H1 (cell line): Measurements from ENCODE around the gene SLC44A1. TPM values are rescaled to one million over a fixed set of nuclear protein-coding genes. Genes with fewer than 3 reads are reported as not detected.

Source experiments
- CTCF ChIA-PET: fragments of 300-600 bp; sonication (Branson Sonifier 250); formaldehyde crosslinking; loops from one replicate; lab custom pipeline; 2021; ENCODE audit not compliant: partially characterized antibody; lab: Charles Lee
- POLR2A ChIA-PET: fragments of 300-600 bp; sonication (Branson Sonifier 250); formaldehyde crosslinking; loops from one replicate; lab custom pipeline; 2021; ENCODE audit warnings: inconsistent platforms; ENCODE audit not compliant: partially characterized antibody; lab: Charles Lee
- DNase-seq, 2 experiments: peaks; one replicate each; pipeline versions ENCODE4 v3.0.0 to v3.0.0-alpha.2; 2010 to 2022; ENCODE audit warnings: low spot score in 2 of 2, low read depth in 1 of 2, mixed read lengths in 1 of 2
- FAIRE-seq: peaks from 2 replicates; lab custom pipeline; 2011; peaks lifted over from hg19 to GRCh38; lab: Jason Lieb, UNC
- H2AFZ ChIP-seq: 2 replicates; pipeline ENCODE4 v1.8.1; 2012; ENCODE audit warnings: low read length, inconsistent platforms
- H2AK5ac ChIP-seq: 2 replicates; pipeline ENCODE4 v1.6.1; 2013; ENCODE audit warnings: low read depth, low read length
- H2BK120ac ChIP-seq: replicated peaks from 2 replicates; pipeline ENCODE3; 2013; ENCODE audit warnings: low read depth, low read length, inconsistent platforms
- H2BK12ac ChIP-seq: 2 replicates; pipeline ENCODE4 v1.6.1; 2013; ENCODE audit warnings: low read depth, low read length
- H2BK15ac ChIP-seq: 2 replicates; pipeline ENCODE4 v1.6.1; 2013; ENCODE audit warnings: low read length
- H2BK20ac ChIP-seq: 2 replicates; pipeline ENCODE4 v1.6.1; 2013; ENCODE audit warnings: low read length
- H2BK5ac ChIP-seq: 2 replicates; pipeline ENCODE4 v1.6.1; 2013; ENCODE audit warnings: low read depth, low read length
- H3K14ac ChIP-seq: 2 replicates; pipeline ENCODE4 v1.6.1; 2013; ENCODE audit warnings: inconsistent platforms; ENCODE audit not compliant: insufficient read length
- H3K18ac ChIP-seq: 2 replicates; pipeline ENCODE4 v1.6.1; 2013; ENCODE audit warnings: low read length; ENCODE audit errors: extremely low read depth
- H3K23ac ChIP-seq: 2 replicates; pipeline ENCODE4 v1.6.1; 2013; ENCODE audit warnings: inconsistent platforms; ENCODE audit not compliant: insufficient read length
- H3K23me2 ChIP-seq: 2 replicates; pipeline ENCODE4 v1.6.1; 2013; ENCODE audit warnings: low read depth, low read length
- H3K27ac ChIP-seq: 2 replicates; pipeline ENCODE4 v1.6.1; 2011; ENCODE audit warnings: low read depth, low read length, inconsistent platforms
- H3K27me3 ChIP-seq, 4 experiments: replicated peaks in 1 of 4; 1 replicate in 1 of 4; 2 replicates in 3 of 4; pipeline versions ENCODE4 v1.6.1 to v1.8.1; 2011 to 2013; ENCODE audit warnings: low read length in 3 of 4, mild to moderate bottlenecking in 3 of 4, inconsistent platforms in 2 of 4, mixed read lengths in 2 of 4, moderate library complexity in 1 of 4; ENCODE audit not compliant: control insufficient read depth in 3 of 4, insufficient read depth in 3 of 4; ENCODE audit errors: extremely low read depth in 1 of 4
- H3K36me3 ChIP-seq, 4 experiments: 2 replicates each; pipeline versions ENCODE4 v1.6.1 to v1.8.1; 2011 to 2013; ENCODE audit warnings: mild to moderate bottlenecking in 4 of 4, low read length in 3 of 4, moderate library complexity in 2 of 4, control low read depth in 1 of 4, inconsistent platforms in 1 of 4; ENCODE audit not compliant: insufficient read depth in 4 of 4, control insufficient read depth in 2 of 4
- H3K4ac ChIP-seq: replicated peaks from 2 replicates; pipeline ENCODE3; 2013; ENCODE audit warnings: low read length, low read depth, mixed read lengths, inconsistent platforms; ENCODE audit not compliant: insufficient read length
- H3K4me1 ChIP-seq, 4 experiments: replicated peaks in 1 of 4; 1 replicate in 1 of 4; 2 replicates in 3 of 4; pipeline versions ENCODE4 v1.6.1 to v1.8.1; 2011 to 2013; ENCODE audit warnings: low read length in 3 of 4, inconsistent platforms in 2 of 4, mixed read lengths in 1 of 4; ENCODE audit not compliant: insufficient read depth in 4 of 4, control insufficient read depth in 3 of 4
- H3K4me2 ChIP-seq, 2 experiments: 2 replicates each; pipeline versions ENCODE4 v1.6.1 to v1.8.1; 2011 to 2013; ENCODE audit warnings: low read depth in 2 of 2, low read length in 2 of 2, control low read depth in 1 of 2, inconsistent platforms in 1 of 2, mild to moderate bottlenecking in 1 of 2; ENCODE audit not compliant: insufficient read depth in 1 of 2
- H3K4me3 ChIP-seq, 4 experiments: fragments of 200-600, 300-600 bp in 1 of 4; sonication (generic), shearing (Covaris generic), sonication (Bioruptor Twin) in 1 of 4; 2 replicates each; pipeline versions ENCODE4 v1.5.1 to v1.8.1; 2011 to 2016; ENCODE audit warnings: low read length in 4 of 4, low read depth in 3 of 4, control low read depth in 2 of 4, inconsistent platforms in 2 of 4, mild to moderate bottlenecking in 2 of 4, mixed read lengths in 1 of 4, moderate library complexity in 1 of 4; ENCODE audit not compliant: insufficient read depth in 2 of 4; ENCODE audit errors: extremely low read depth in 1 of 4
- H3K56ac ChIP-seq: replicated peaks from 2 replicates; pipeline ENCODE3; 2013; ENCODE audit warnings: low read depth, mild to moderate bottlenecking, mixed read lengths, low read length, inconsistent platforms; ENCODE audit not compliant: insufficient read length
- H3K79me1 ChIP-seq: 2 replicates; pipeline ENCODE4 v1.6.1; 2013; ENCODE audit warnings: low read depth, low read length, control low read depth
- H3K79me2 ChIP-seq, 2 experiments: 2 replicates each; pipeline versions ENCODE4 v1.6.1 to v1.8.1; 2012 to 2013; ENCODE audit warnings: low read length in 2 of 2, mild to moderate bottlenecking in 2 of 2, inconsistent platforms in 1 of 2; ENCODE audit not compliant: insufficient read depth in 2 of 2, control insufficient read depth in 1 of 2
- H3K9ac ChIP-seq, 4 experiments: replicated peaks in 1 of 4; 1 replicate in 1 of 4; 2 replicates in 3 of 4; pipeline versions ENCODE4 v1.6.1 to v1.8.1; 2011 to 2013; ENCODE audit warnings: low read depth in 3 of 4, low read length in 3 of 4, control low read depth in 2 of 4, mild to moderate bottlenecking in 2 of 4, moderate library complexity in 2 of 4, inconsistent platforms in 1 of 4; ENCODE audit errors: extremely low read depth in 1 of 4
- H3K9me3 ChIP-seq, 2 experiments: 2 replicates each; pipeline versions ENCODE4 v1.6.1 to v1.8.1; 2012 to 2013; ENCODE audit warnings: mild to moderate bottlenecking in 2 of 2, moderate library complexity in 2 of 2, control low read depth in 1 of 2, inconsistent platforms in 1 of 2, low read depth in 1 of 2, low read length in 1 of 2, mixed read lengths in 1 of 2; ENCODE audit not compliant: insufficient read depth in 2 of 2
- H4K20me1 ChIP-seq, 2 experiments: replicated peaks in 1 of 2; 2 replicates each; pipeline versions ENCODE3 to v1.8.1; 2011 to 2013; ENCODE audit warnings: inconsistent platforms in 2 of 2, low read length in 2 of 2, mild to moderate bottlenecking in 1 of 2; ENCODE audit not compliant: insufficient read depth in 2 of 2, control insufficient read depth in 1 of 2
- H4K5ac ChIP-seq: 2 replicates; pipeline ENCODE4 v1.6.1; 2013; ENCODE audit warnings: low read length, low read depth, mixed read lengths, inconsistent platforms; ENCODE audit not compliant: insufficient read length
- H4K8ac ChIP-seq: 2 replicates; pipeline ENCODE4 v1.8.0; 2013; ENCODE audit warnings: mild to moderate bottlenecking, moderate library complexity, low read length, inconsistent platforms; ENCODE audit not compliant: insufficient read depth; ENCODE audit errors: extremely low read depth
- H4K91ac ChIP-seq: replicated peaks from 2 replicates; pipeline ENCODE3; 2013; ENCODE audit warnings: low read length, mixed read lengths, inconsistent platforms; ENCODE audit not compliant: insufficient read length
- BCL11A ChIP-seq, 2 experiments: IDR thresholded peaks; one replicate each; pipeline ENCODE4 v1.6.1; 2011; ENCODE audit warnings: low read depth in 2 of 2, low read length in 2 of 2, mild to moderate bottlenecking in 2 of 2
- CTBP2 ChIP-seq: IDR thresholded peaks from 2 replicates; pipeline ENCODE4 v1.7.0; 2011; ENCODE audit warnings: borderline replicate concordance, mild to moderate bottlenecking, moderate library complexity, mixed read lengths, low read length; ENCODE audit not compliant: insufficient read depth, insufficient read length
- EGR1 ChIP-seq: IDR thresholded peaks from 2 replicates; pipeline ENCODE4 v1.6.1; 2011; ENCODE audit warnings: low read depth, low read length, borderline replicate concordance
- GTF2F1 ChIP-seq: IDR thresholded peaks from 2 replicates; pipeline ENCODE4 v1.6.1; 2012; ENCODE audit warnings: low read depth, low read length, improper control_type of control experiment, borderline replicate concordance
- SP4 ChIP-seq: IDR thresholded peaks from 2 replicates; pipeline ENCODE4 v1.6.1; 2012; ENCODE audit warnings: low read length, inconsistent platforms
- TAF7 ChIP-seq: optimal IDR thresholded peaks from 2 replicates; pipeline ENCODE3; 2011; ENCODE audit warnings: low read depth, mild to moderate bottlenecking, inconsistent platforms, low read length, moderate library complexity, borderline replicate concordance
- TEAD4 ChIP-seq: IDR thresholded peaks from 2 replicates; pipeline ENCODE4 v1.6.1; 2012; ENCODE audit warnings: low read depth, low read length, inconsistent platforms, mixed read lengths
- YY1 ChIP-seq: IDR thresholded peaks from 2 replicates; pipeline ENCODE4 v1.6.1; 2011; ENCODE audit warnings: low read depth, mild to moderate bottlenecking, low read length
- WGBS, 2 experiments: shearing (Covaris generic) in 1 of 2; methylation state at CpG; one replicate each; pipeline versions ENCODE4 v1.1.6 to v1.1.7; 2013 to 2015; ENCODE audit warnings: low lambda C conversion rate in 2 of 2, mixed read lengths in 2 of 2, inconsistent platforms in 1 of 2, low coverage in 1 of 2, missing lambda C conversion rate in 1 of 2; ENCODE audit not compliant: insufficient replicate concordance in 2 of 2, insufficient coverage in 1 of 2, insufficient read length in 1 of 2; ENCODE audit errors: extremely low coverage in 1 of 2, missing lambda C conversion rate in 1 of 2; 5-methylcytosine and 5-hydroxymethylcytosine counted together
- polyA plus RNA-seq, 7 experiments: library from polyadenylated mRNA; depleted of rRNA in 3 of 7; stranded (reverse) in 5 of 7; unstranded in 2 of 7; fragments of >200 nt in 5 of 7; fragments of 200-250 nt in 2 of 7; gene quantifications; 1 replicate in 5 of 7; 2 replicates in 1 of 7; 4 replicates in 1 of 7; pipeline versions ENCODE4 v1.2.1 to v1.2.3, GENCODE V29; 2011 to 2013; ENCODE audit warnings: missing spikeins in 2 of 7, mixed read lengths in 2 of 7
- total RNA-seq: library from RNA; stranded (reverse); fragmentation: NEBNext Ultra II Directional; extraction: Animal tissue kit (Norgen Biotek cat#: 25700); gene quantifications from 2 replicates; pipeline ENCODE4 v1.2.1, GENCODE V29; 2021

The SLC44A1 gene
- total and polyA plus RNA-seq, 2 of the 8 experiments (the other 6 are each of a cell fraction or from before 2014, with no cell fraction given), result 30.5 to 71.2 TPM

GRCh38 chr9:105421864-105422263 lies 177.4 kb downstream of the SLC44A1 start:
- 91% methylated on average over 5 of the region's 5 CpGs; no CpG with 5 or more reads in 1 of the 2 experiments for WGBS, 2 experiments
- H3K14ac ChIP-seq, result no peak overlapping the region
- no peaks in the 10 kb centered on the region for H3K9me3 ChIP-seq
- no peak overlapping the region for H3K56ac ChIP-seq
- DNase-seq (peak in 1 of 2 experiments; percentile 29), FAIRE-seq (no peak)
- H3K4me2 ChIP-seq, result no peak overlapping the region
- no peaks in the 10 kb centered on the region for H3K27me3 ChIP-seq
- H3K18ac ChIP-seq, result no peak overlapping the region
- no peak overlapping the region for H3K4ac ChIP-seq
- H3K23ac ChIP-seq, result no peak overlapping the region
- H3K23me2 ChIP-seq, result no peaks in the 10 kb centered on the region
- H2BK15ac ChIP-seq, result no peak overlapping the region
- no peak overlapping the region for H2BK120ac ChIP-seq
- no peak overlapping the region for H2BK5ac ChIP-seq
- no peak overlapping the region for H4K5ac ChIP-seq
- H3K4me1 ChIP-seq, result no peaks in the 10 kb centered on the region
- TF ChIP-seq EGR1 (no peak), YY1 (no peak), GTF2F1 (no peak), TAF7 (no peak), BCL11A (IDR thresholded peaks at IDR 0.05; ENCODE audit: low read depth in 2 of 2, low read length in 2 of 2) (no peak), SP4 (no peak), TEAD4 (no peak), CTBP2 (no peak)
- TF ChIP-seq, all 59 proteins: peak for 0
- POLR2A ChIA-PET, result no interaction called here
- H3K4me3 ChIP-seq, result no peak overlapping the region
- H3K9ac ChIP-seq, result no peak overlapping the region
- H3K36me3 ChIP-seq, result no peaks in the 10 kb centered on the region
- no peak overlapping the region for H4K91ac ChIP-seq
- H2BK12ac ChIP-seq, result no peak overlapping the region
- no peak overlapping the region for H2AK5ac ChIP-seq
- CTCF ChIA-PET, result interaction anchor here (0.6 to 0.7 kb wide), 2 partner anchors 43 to 263 kb away, joined by 3 read pairs; no protein-coding TSS in a partner anchor
- no peak overlapping the region for H4K8ac ChIP-seq
- no peaks in the 10 kb centered on the region for H4K20me1 ChIP-seq
- no peaks in the 10 kb centered on the region; the same call in 1 of the 2 replicates for H3K79me1 ChIP-seq
- no peak overlapping the region for H2AFZ ChIP-seq
- H3K79me2 ChIP-seq, result no peaks in the 10 kb centered on the region
- H3K27ac ChIP-seq, result no peak overlapping the region
- H2BK20ac ChIP-seq, result no peak overlapping the region; the same call in 1 of the 2 replicates
